GM23248 (cell line): ENCODE results near the gene TMEM95. TPM values are rescaled to one million over a fixed set of nuclear protein-coding genes. Genes with fewer than 3 reads are reported as not detected.

Experiments
- DNase-seq: peaks from one replicate; pipeline ENCODE4 v3.0.0-alpha.2; 2015
- H2AFZ ChIP-seq: fragments of 200-600 bp; sonication (generic); 2 replicates; pipeline ENCODE4 v1.6.1; 2016; ENCODE audit warnings: antibody characterized with exemption
- H3F3A ChIP-seq: fragments of 200-600 bp; sonication (generic); 2 replicates; pipeline ENCODE4 v1.6.1; 2016; ENCODE audit warnings: mild to moderate bottlenecking, antibody characterized with exemption, mixed run types; ENCODE audit not compliant: insufficient read depth
- H3K27ac ChIP-seq: fragments of 200-600 bp; sonication (generic); 2 replicates; pipeline ENCODE4 v1.5.1; 2016; ENCODE audit warnings: mild to moderate bottlenecking
- H3K27me3 ChIP-seq: fragments of 200-600 bp; sonication (generic); replicated peaks from 2 replicates; pipeline ENCODE4 v1.6.1; 2016; ENCODE audit warnings: mild to moderate bottlenecking; ENCODE audit not compliant: insufficient read depth
- H3K36me3 ChIP-seq: fragments of 200-600 bp; sonication (generic); 2 replicates; pipeline ENCODE4 v1.6.1; 2016; ENCODE audit warnings: low read depth, mild to moderate bottlenecking
- H3K4me1 ChIP-seq: fragments of 200-600 bp; sonication (generic); 2 replicates; pipeline ENCODE4 v1.6.1; 2016; ENCODE audit warnings: mild to moderate bottlenecking; ENCODE audit not compliant: insufficient read depth
- H3K4me2 ChIP-seq: fragments of 200-600 bp; sonication (generic); one replicate; pipeline ENCODE4 v1.6.1; 2016; ENCODE audit warnings: mild to moderate bottlenecking; ENCODE audit not compliant: unreplicated experiment
- H3K4me3 ChIP-seq: fragments of 200-600 bp; sonication (generic); 2 replicates; pipeline ENCODE4 v1.5.1; 2016; ENCODE audit warnings: mild to moderate bottlenecking
- H3K79me2 ChIP-seq: fragments of 200-600 bp; sonication (generic); 2 replicates; pipeline ENCODE4 v1.6.1; 2016; ENCODE audit warnings: mild to moderate bottlenecking; ENCODE audit not compliant: insufficient read depth
- H3K9ac ChIP-seq: fragments of 200-600 bp; sonication (generic); 2 replicates; pipeline ENCODE4 v1.6.1; 2016; ENCODE audit warnings: mild to moderate bottlenecking
- H3K9me2 ChIP-seq: fragments of 200-600 bp; sonication (generic); 2 replicates; pipeline ENCODE4 v1.6.1; 2016; ENCODE audit warnings: mixed run types, mild to moderate bottlenecking, moderate library complexity; ENCODE audit not compliant: insufficient read depth
- H3K9me3 ChIP-seq: fragments of 200-600 bp; sonication (generic); one replicate; pipeline ENCODE4 v1.6.1; 2017; ENCODE audit warnings: low read depth
- H4K20me1 ChIP-seq: fragments of 200-600 bp; sonication (generic); 2 replicates; pipeline ENCODE4 v1.6.0; 2016; ENCODE audit not compliant: insufficient read depth
- EZH2 ChIP-seq: fragments of 200-600 bp; sonication (generic); IDR thresholded peaks from 2 replicates; pipeline ENCODE4 v1.6.1; 2018; ENCODE audit warnings: antibody characterized with exemption, mild to moderate bottlenecking; ENCODE audit not compliant: insufficient read depth, poor library complexity, severe bottlenecking
- EZH2phosphoT487 ChIP-seq: fragments of 200-600 bp; sonication (generic); IDR thresholded peaks from 2 replicates; pipeline ENCODE4 v1.6.1; 2018; ENCODE audit warnings: antibody characterized with exemption, moderate library complexity, mild to moderate bottlenecking, low read depth; ENCODE audit not compliant: insufficient read depth
- WGBS, 2 experiments: methylation state at CpG; one replicate each; pipeline ENCODE4 v1.1.6; 2015 to 2017; ENCODE audit warnings: low lambda C conversion rate in 2 of 2, low coverage in 1 of 2; ENCODE audit errors: missing lambda C conversion rate in 2 of 2; 5-methylcytosine and 5-hydroxymethylcytosine counted together
- in situ Hi-C: fragments of 300-500 bp; cut with MboI; formaldehyde crosslinking; loops from 2 replicates; pipeline ENCODE4 v1.15.0; 2020
- polyA plus RNA-seq: library from polyadenylated mRNA; unstranded; fragments of >200 nt; fragmentation: Nextera tagmentation; extraction: Ambion mirVana; gene quantifications from 2 replicates; pipeline ENCODE4 v1.2.1, GENCODE V29; 2016
- small RNA-seq: library from RNA; depleted of rRNA; stranded (forward); fragments of <200 nt; gene quantifications from one replicate; pipeline ENCODE3, GENCODE V24; 2014; ENCODE audit warnings: low read depth, low replicate concordance
- total RNA-seq: library from RNA; depleted of rRNA; stranded (reverse); fragments of >200 nt; shearing (Covaris generic); gene quantifications from 2 replicates; pipeline ENCODE4 v1.2.3, GENCODE V29; 2014; rRNA removed

The TMEM95 gene
- total and polyA plus RNA-seq, 2 experiments from 2014 or later: not detected

- Histone ChIP-seq H3K4me2 (peak within 1 kb of the TSS; percentile 80), H3K4me1 (peaks cover 6% of the 10 kb centered on the region), H3K27ac (peak within 1 kb of the TSS; percentile 60), H3K9me2 (no peaks in the 10 kb centered on the region), H3K9ac (peak within 1 kb of the TSS; percentile 84), H2AFZ (peak within 1 kb of the TSS; percentile 78), H3K36me3 (no peaks in the 10 kb centered on the region), H3K79me2 (peaks cover 14% of the 10 kb centered on the region), H3K27me3 (no peaks in the 10 kb centered on the region), H3F3A (0 out of 2 replicates have a peak, but pooled peaks cover 4% of the 10 kb centered on the region), H3K9me3 (no peaks in the 10 kb centered on the region), H3K4me3 (peak within 1 kb of the TSS; percentile 79), H4K20me1 (no peaks in the 10 kb centered on the region)
- TF ChIP-seq EZH2phosphoT487 (no peak), EZH2 (no peak)
- 0 to 1% methylated on average over 35 to 49 of the region's 49 CpGs for WGBS, 2 experiments
- DNase-seq: peak; percentile 100
- in situ Hi-C loops: no loop called here
Measured at GRCh38 chr17:7403977-7404736, 49.2 kb downstream of the TMEM95 start, which contains the start of gene TMEM256. TSS of gene TMEM256 (minus strand) at chr17:7404097. CDS start at chr17:7404084, 13 bp downstream.

- H3K9me2 ChIP-seq: no peaks in the 10 kb centered on the region
- no peaks in the 10 kb centered on the region for H3K27me3 ChIP-seq
- 0 out of 2 replicates have a peak, but pooled peaks cover under 1% of the 10 kb centered on the region for H3F3A ChIP-seq
- peak; percentile 83 for DNase-seq
- H2AFZ ChIP-seq: peak overlapping the region; percentile 70
- no peaks in the 10 kb centered on the region for H4K20me1 ChIP-seq
- peak overlapping the region; percentile 84 for H3K9ac ChIP-seq
- peak overlapping the region; percentile 80 for H3K4me2 ChIP-seq
- no peaks in the 10 kb centered on the region for H3K9me3 ChIP-seq
- peak overlapping the region; percentile 48 for H3K27ac ChIP-seq
- peak overlapping the region; percentile 79 for H3K4me3 ChIP-seq
- H3K79me2 ChIP-seq: peaks cover 14% of the 10 kb centered on the region
- peaks cover 6% of the 10 kb centered on the region for H3K4me1 ChIP-seq
- 1% methylated on average over 10 to 61 of the region's 65 CpGs for WGBS, 2 experiments
- no peaks in the 10 kb centered on the region for H3K36me3 ChIP-seq
- TF ChIP-seq EZH2: no peak
- in situ Hi-C loops: no loop called here
Measured at GRCh38 chr17:7404737-7405349, 49.9 kb downstream of the TMEM95 start.

- no peaks in the 10 kb centered on the region for H3K27me3 ChIP-seq
- TF ChIP-seq EZH2phosphoT487: no peak
- no peak for TF ChIP-seq EZH2
- peak; percentile 51 for DNase-seq
- H2AFZ ChIP-seq: peak overlapping the region; percentile 70
- H3K79me2 ChIP-seq: peaks cover 14% of the 10 kb centered on the region
- H3K4me3 ChIP-seq: peak overlapping the region; percentile 79
- no peaks in the 10 kb centered on the region for H3K9me3 ChIP-seq
- no peaks in the 10 kb centered on the region for H3K36me3 ChIP-seq
- no peaks in the 10 kb centered on the region for H4K20me1 ChIP-seq
- H3K27ac ChIP-seq: peak overlapping the region; percentile 48
- peak overlapping the region; percentile 80 for H3K4me2 ChIP-seq
- H3K9ac ChIP-seq: peak overlapping the region; percentile 84
- in situ Hi-C loops: no loop called here
- 5 to 9% methylated on average over 15 to 38 of the region's 38 CpGs for WGBS, 2 experiments
- peaks cover 6% of the 10 kb centered on the region for H3K4me1 ChIP-seq
- H3F3A ChIP-seq: no peaks in the 10 kb centered on the region
- H3K9me2 ChIP-seq: no peaks in the 10 kb centered on the region
Measured at GRCh38 chr17:7405350-7406234, 50.6 kb downstream of the TMEM95 start.

GRCh38 chr17:7406235-7406825, 51.4 kb downstream of the TMEM95 start:
- H3K27me3 ChIP-seq: no peaks in the 10 kb centered on the region
- H3K4me2 ChIP-seq: peak overlapping the region; percentile 80
- H3K4me3 ChIP-seq: peak overlapping the region; percentile 79
- in situ Hi-C loops: no loop called here
- H3K4me1 ChIP-seq: peaks cover 6% of the 10 kb centered on the region
- DNase-seq: peak; percentile 7
- peak overlapping the region; percentile 84 for H3K9ac ChIP-seq
- WGBS, 2 experiments: 72 to 80% methylated on average over 8 to 12 of the region's 12 CpGs
- no peak for TF ChIP-seq EZH2phosphoT487
- TF ChIP-seq EZH2: no peak
- no peaks in the 10 kb centered on the region for H3K9me3 ChIP-seq
- no peak overlapping the region for H3K27ac ChIP-seq
- no peaks in the 10 kb centered on the region for H4K20me1 ChIP-seq
- H3F3A ChIP-seq: no peaks in the 10 kb centered on the region
- no peaks in the 10 kb centered on the region for H3K36me3 ChIP-seq
- peaks cover 14% of the 10 kb centered on the region for H3K79me2 ChIP-seq
- no peaks in the 10 kb centered on the region for H3K9me2 ChIP-seq
- H2AFZ ChIP-seq: no peak overlapping the region

Small RNA genes lying within 50 kb of the gene (small RNA-seq; reads per million reads assigned to genes)
- gene AC026954.2: not detected

Other genes starting within 250 kb of the TMEM95 start
Only the 30 nearest of the 36 such genes appear.
- gene ASGR1, start 175.8 kb upstream of the TMEM95 start, total RNA-seq: 0.97 TPM in 1 of 2 replicates, not detected in the other
- gene ASGR1, start 175.8 kb upstream of the TMEM95 start, polyA plus RNA-seq: 0.63 and 0.75 TPM in 2 replicates
- 13.1 and 23.8 TPM in 2 replicates for gene DLG4, start 135.3 kb upstream of the TMEM95 start, total RNA-seq
- gene DLG4, start 135.3 kb upstream of the TMEM95 start, polyA plus RNA-seq: 1.3 and 1.9 TPM in 2 replicates
- 453 and 600 TPM in 2 replicates for gene ACADVL, start 135.2 kb upstream of the TMEM95 start, total RNA-seq
- 386 and 441 TPM in 2 replicates for gene ACADVL, start 135.2 kb upstream of the TMEM95 start, polyA plus RNA-seq
- gene DVL2, start 120.6 kb upstream of the TMEM95 start, total RNA-seq: 41.2 and 45.8 TPM in 2 replicates
- 18.9 and 19.5 TPM in 2 replicates for gene DVL2, start 120.6 kb upstream of the TMEM95 start, polyA plus RNA-seq
- 32.0 and 42.6 TPM in 2 replicates for gene PHF23, start 115.7 kb upstream of the TMEM95 start, total RNA-seq
- gene PHF23, start 115.7 kb upstream of the TMEM95 start, polyA plus RNA-seq: 40.7 and 45.6 TPM in 2 replicates
- 152 and 355 TPM in 2 replicates for gene GABARAP, start 112.7 kb upstream of the TMEM95 start, total RNA-seq
- 845 and 847 TPM in 2 replicates for gene GABARAP, start 112.7 kb upstream of the TMEM95 start, polyA plus RNA-seq
- gene CTDNEP1, start 103.4 kb upstream of the TMEM95 start, total RNA-seq: 38.9 and 63.2 TPM in 2 replicates
- 30.0 and 30.7 TPM in 2 replicates for gene CTDNEP1, start 103.4 kb upstream of the TMEM95 start, polyA plus RNA-seq
- gene ELP5, start 102.9 kb upstream of the TMEM95 start, total RNA-seq: 25.9 and 32.9 TPM in 2 replicates
- 34.8 and 34.9 TPM in 2 replicates for gene ELP5, start 102.9 kb upstream of the TMEM95 start, polyA plus RNA-seq
- 4.5 and 5.4 TPM in 2 replicates for gene CLDN7, start 92.7 kb upstream of the TMEM95 start, total RNA-seq
- gene CLDN7, start 92.7 kb upstream of the TMEM95 start, polyA plus RNA-seq: 1.7 and 2.3 TPM in 2 replicates
- not detected in 2 replicates for gene SLC2A4, start 73.4 kb upstream of the TMEM95 start, total RNA-seq
- gene SLC2A4, start 73.4 kb upstream of the TMEM95 start, polyA plus RNA-seq: 0.08 TPM in 1 of 2 replicates, not detected in the other
- gene YBX2, start 60.5 kb upstream of the TMEM95 start, total RNA-seq: 0.22 TPM in 1 of 2 replicates, not detected in the other
- gene YBX2, start 60.5 kb upstream of the TMEM95 start, polyA plus RNA-seq: not detected in 2 replicates
- 869 and 956 TPM in 2 replicates for gene EIF5A, start 47.5 kb upstream of the TMEM95 start, total RNA-seq
- 998 and 1,047 TPM in 2 replicates for gene EIF5A, start 47.5 kb upstream of the TMEM95 start, polyA plus RNA-seq
- 50.1 and 81.3 TPM in 2 replicates for gene GPS2, start 39.8 kb upstream of the TMEM95 start, total RNA-seq
- gene GPS2, start 39.8 kb upstream of the TMEM95 start, polyA plus RNA-seq: 53.8 and 59.4 TPM in 2 replicates
- gene NEURL4, start 25.8 kb upstream of the TMEM95 start, total RNA-seq: 12.8 and 20.1 TPM in 2 replicates
- gene NEURL4, start 25.8 kb upstream of the TMEM95 start, polyA plus RNA-seq: 2.0 and 2.1 TPM in 2 replicates
- 0.89 and 4.4 TPM in 2 replicates for gene ACAP1, start 18.6 kb upstream of the TMEM95 start, total RNA-seq
- gene ACAP1, start 18.6 kb upstream of the TMEM95 start, polyA plus RNA-seq: 15.6 and 15.7 TPM in 2 replicates
- 24.9 and 27.2 TPM in 2 replicates for gene KCTD11, start 3.0 kb upstream of the TMEM95 start, total RNA-seq
- gene KCTD11, start 3.0 kb upstream of the TMEM95 start, polyA plus RNA-seq: 15.5 and 16.2 TPM in 2 replicates
- gene TNK1, start 25.9 kb downstream of the TMEM95 start, total RNA-seq: 0.43 and 2.7 TPM in 2 replicates
- 1.1 and 1.2 TPM in 2 replicates for gene TNK1, start 25.9 kb downstream of the TMEM95 start, polyA plus RNA-seq
- 72.8 and 73.9 TPM in 2 replicates for gene PLSCR3, start 39.4 kb downstream of the TMEM95 start, total RNA-seq
- gene PLSCR3, start 39.4 kb downstream of the TMEM95 start, polyA plus RNA-seq: 136 and 153 TPM in 2 replicates
- 18.0 and 59.3 TPM in 2 replicates for gene TMEM256, start 48.9 kb downstream of the TMEM95 start, total RNA-seq
- 40.1 and 44.2 TPM in 2 replicates for gene TMEM256, start 48.9 kb downstream of the TMEM95 start, polyA plus RNA-seq
- 8.0 and 9.5 TPM in 2 replicates for gene NLGN2, start 52.7 kb downstream of the TMEM95 start, total RNA-seq
- gene NLGN2, start 52.7 kb downstream of the TMEM95 start, polyA plus RNA-seq: 3.3 and 3.5 TPM in 2 replicates
- gene SPEM1, start 65.2 kb downstream of the TMEM95 start, total RNA-seq: not detected in 2 replicates
- not detected in 2 replicates for gene SPEM1, start 65.2 kb downstream of the TMEM95 start, polyA plus RNA-seq
- not detected in 2 replicates for gene SPEM2, start 70.5 kb downstream of the TMEM95 start, total RNA-seq
- not detected in 2 replicates for gene SPEM2, start 70.5 kb downstream of the TMEM95 start, polyA plus RNA-seq
- not detected in 2 replicates for gene SPEM3, start 73.7 kb downstream of the TMEM95 start, total RNA-seq
- gene SPEM3, start 73.7 kb downstream of the TMEM95 start, polyA plus RNA-seq: not detected in 2 replicates
- 3.2 and 7.7 TPM in 2 replicates for gene TMEM102, start 80.3 kb downstream of the TMEM95 start, total RNA-seq
- 3.4 and 4.3 TPM in 2 replicates for gene TMEM102, start 80.3 kb downstream of the TMEM95 start, polyA plus RNA-seq
- not detected in 2 replicates for gene FGF11, start 84.4 kb downstream of the TMEM95 start, total RNA-seq
- gene FGF11, start 84.4 kb downstream of the TMEM95 start, polyA plus RNA-seq: 0.22 and 0.36 TPM in 2 replicates
- 3.9 and 4.9 TPM in 2 replicates for gene CHRNB1, start 89.9 kb downstream of the TMEM95 start, total RNA-seq
- gene CHRNB1, start 89.9 kb downstream of the TMEM95 start, polyA plus RNA-seq: 3.5 and 4.2 TPM in 2 replicates
- 32.9 and 35.9 TPM in 2 replicates for gene ZBTB4, start 124.5 kb downstream of the TMEM95 start, total RNA-seq
- 17.7 and 18.2 TPM in 2 replicates for gene ZBTB4, start 124.5 kb downstream of the TMEM95 start, polyA plus RNA-seq
- not detected in 2 replicates for gene SLC35G6, start 126.3 kb downstream of the TMEM95 start, total RNA-seq
- gene SLC35G6, start 126.3 kb downstream of the TMEM95 start, polyA plus RNA-seq: 0.14 TPM in 1 of 2 replicates, not detected in the other
- gene POLR2A, start 129.2 kb downstream of the TMEM95 start, total RNA-seq: 45.9 and 46.2 TPM in 2 replicates
- gene POLR2A, start 129.2 kb downstream of the TMEM95 start, polyA plus RNA-seq: 74.1 and 75.7 TPM in 2 replicates
- 21.9 and 34.3 TPM in 2 replicates for gene TNFSF12, start 193.9 kb downstream of the TMEM95 start, total RNA-seq
- gene TNFSF12, start 193.9 kb downstream of the TMEM95 start, polyA plus RNA-seq: 14.0 and 18.7 TPM in 2 replicates